ENCODE measurements around the gene CA11. TPM values are rescaled to one million over a fixed set of nuclear protein-coding genes. Genes with fewer than 3 reads are reported as not detected.

Gene CA11
- polyA plus RNA-seq, 1 of the 3 experiments (the other 2 are of a cell fraction), result 13.1 TPM

DNA sequence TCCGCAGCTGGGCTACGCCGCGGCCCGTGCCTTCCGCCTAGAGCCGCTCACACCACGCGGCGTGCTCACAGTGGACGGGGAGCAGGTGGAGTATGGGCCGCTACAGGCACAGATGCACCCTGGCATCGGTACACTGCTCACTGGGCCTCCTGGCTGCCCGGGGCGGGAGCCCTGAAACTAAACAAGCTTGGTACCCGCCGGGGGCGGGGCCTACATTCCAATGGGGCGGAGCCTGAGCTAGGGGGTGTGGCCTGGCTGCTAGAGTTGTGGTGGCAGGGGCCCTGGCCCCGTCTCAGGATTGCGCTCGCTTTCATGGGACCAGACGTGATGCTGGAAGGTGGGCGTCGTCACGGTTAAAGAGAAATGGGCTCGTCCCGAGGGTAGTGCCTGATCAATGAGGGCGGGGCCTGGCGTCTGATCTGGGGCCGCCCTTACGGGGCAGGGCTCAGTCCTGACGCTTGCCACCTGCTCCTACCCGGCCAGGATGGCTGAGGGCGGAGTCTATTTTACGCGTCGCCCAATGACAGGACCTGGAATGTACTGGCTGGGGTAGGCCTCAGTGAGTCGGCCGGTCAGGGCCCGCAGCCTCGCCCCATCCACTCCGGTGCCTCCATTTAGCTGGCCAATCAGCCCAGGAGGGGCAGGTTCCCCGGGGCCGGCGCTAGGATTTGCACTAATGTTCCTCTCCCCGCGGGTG lies 16.2 kb downstream of the CA11 start:
- Histone ChIP-seq H3K36me3 (replicated peaks in 1 of 2; ENCODE audit: control insufficient read depth in 1 of 2, insufficient read depth in 2 of 2, low read length in 1 of 2) (peaks cover 17 to 25% of the 10 kb centered on the region in 2 experiments), H3K9me3 (no peaks in the 10 kb centered on the region), H3F3A (replicated peaks; ENCODE audit: insufficient read depth) (peaks cover 11% of the 10 kb centered on the region), H3K27me3 (ENCODE audit: insufficient read depth) (no peaks in the 10 kb centered on the region), H3K27ac (ENCODE audit: low read depth in 2 of 2, low read length in 1 of 2) (no peak overlapping the region), H3K4me1 (ENCODE audit: control insufficient read depth in 1 of 2, insufficient read depth in 2 of 2, low read depth in 1 of 2, low read length in 1 of 2) (peaks cover 20 to 28% of the 10 kb centered on the region in 2 experiments; a peak in 3 of 4 replicates), H4K20me1 (ENCODE audit: insufficient read depth) (no peaks in the 10 kb centered on the region), H3K4me2 (no peak overlapping the region), H3K9me2 (no peaks in the 10 kb centered on the region), H3K79me2 (ENCODE audit: insufficient read depth) (peaks cover 3% of the 10 kb centered on the region; the same call in 1 of the 2 replicates), H3K4me3 (ENCODE audit: low read depth in 2 of 2, low read length in 1 of 2) (no peak overlapping the region), H3K9ac (no peak overlapping the region), H2AFZ (ENCODE audit: low read depth) (no peak overlapping the region)
- ChIA-PET POLR2A (interaction anchor here (0.7 to 1.3 kb wide), 3 partner anchors 11 to 91 kb away, joined by 3 read pairs; partner anchors contain the start of genes RPL18 and SPHK2), CTCF (no interaction called here)
- no peak for TF ChIP-seq POLR2AphosphoS5 (IDR thresholded peaks at IDR 0.05; ENCODE audit: low read depth, low read length)
- TF ChIP-seq, protein P1, sequence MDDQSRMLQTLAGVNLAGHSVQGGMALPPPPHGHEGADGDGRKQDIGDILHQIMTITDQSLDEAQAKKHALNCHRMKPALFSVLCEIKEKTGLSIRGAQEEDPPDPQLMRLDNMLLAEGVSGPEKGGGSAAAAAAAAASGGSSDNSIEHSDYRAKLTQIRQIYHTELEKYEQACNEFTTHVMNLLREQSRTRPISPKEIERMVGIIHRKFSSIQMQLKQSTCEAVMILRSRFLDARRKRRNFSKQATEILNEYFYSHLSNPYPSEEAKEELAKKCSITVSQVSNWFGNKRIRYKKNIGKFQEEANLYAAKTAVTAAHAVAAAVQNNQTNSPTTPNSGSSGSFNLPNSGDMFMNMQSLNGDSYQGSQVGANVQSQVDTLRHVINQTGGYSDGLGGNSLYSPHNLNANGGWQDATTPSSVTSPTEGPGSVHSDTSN (IDR thresholded peaks at IDR 0.05), result 0 out of 2 replicates have a peak, but pooled peaks have one; percentile 5
- peak; percentile 71 for DNase-seq
- 93% methylated on average over 31 of the region's 48 CpGs for WGBS (ENCODE audit: low lambda C conversion rate)

GRCh38 chr19:48629297-48629598 lies 16.7 kb downstream of the CA11 start:
- H3K79me2 ChIP-seq (ENCODE audit: insufficient read depth), result peaks cover 3% of the 10 kb centered on the region; the same call in 1 of the 2 replicates
- no peaks in the 10 kb centered on the region for H3K9me3 ChIP-seq
- no peak overlapping the region for H3K4me2 ChIP-seq
- H3K27me3 ChIP-seq (ENCODE audit: insufficient read depth), result no peaks in the 10 kb centered on the region
- H3K9me2 ChIP-seq, result no peaks in the 10 kb centered on the region
- peaks cover 10% of the 10 kb centered on the region for H3F3A ChIP-seq (replicated peaks; ENCODE audit: insufficient read depth)
- 99% methylated on average over 10 of the region's 22 CpGs for WGBS (ENCODE audit: low lambda C conversion rate)
- H2AFZ ChIP-seq (ENCODE audit: low read depth), result no peak overlapping the region
- CTCF ChIA-PET, result no interaction called here
- no peak overlapping the region for H3K9ac ChIP-seq
- POLR2A ChIA-PET, result interaction anchor here (1.1 to 1.3 kb wide), 2 partner anchors 10 to 91 kb away, joined by 3 read pairs; partner anchors contain the start of genes RPL18 and SPHK2
- TF ChIP-seq RAD21 (IDR thresholded peaks at IDR 0.05; ENCODE audit: low read length) (no peak), SIN3A (IDR thresholded peaks at IDR 0.05; ENCODE audit: borderline replicate concordance, low read depth, low read length) (no peak), RXRA (IDR thresholded peaks at IDR 0.05; ENCODE audit: borderline replicate concordance, low read depth) (no peak), RCOR1 (IDR thresholded peaks at IDR 0.05; ENCODE audit: low read length) (no peak), FOXJ3 (CRISPR knock-in tag; IDR thresholded peaks at IDR 0.05) (no peak), ZBTB33 (IDR thresholded peaks at IDR 0.05; ENCODE audit: borderline replicate concordance, low read depth) (no peak), IRF3 (IDR thresholded peaks at IDR 0.05; ENCODE audit: low read depth, low read length) (no peak), JUND (IDR thresholded peaks at IDR 0.05) (no peak)
- H3K27ac ChIP-seq (ENCODE audit: low read depth in 2 of 2, low read length in 1 of 2), result no peak overlapping the region
- no peak for DNase-seq
- H3K36me3 ChIP-seq (replicated peaks in 1 of 2; ENCODE audit: control insufficient read depth in 1 of 2, insufficient read depth in 2 of 2, low read length in 1 of 2), result peaks cover 17 to 25% of the 10 kb centered on the region in 2 experiments
- H3K4me1 ChIP-seq (ENCODE audit: control insufficient read depth in 1 of 2, insufficient read depth in 2 of 2, low read depth in 1 of 2, low read length in 1 of 2), result peaks cover 17 to 26% of the 10 kb centered on the region in 2 experiments; a peak in 3 of 4 replicates
- no peaks in the 10 kb centered on the region for H4K20me1 ChIP-seq (ENCODE audit: insufficient read depth)
- H3K4me3 ChIP-seq (ENCODE audit: low read depth in 2 of 2, low read length in 1 of 2), result no peak overlapping the region

All from SK-N-SH (cell line).